Spleen (tissue), 7 donors: ENCODE results near the gene KRTAP10-2.
"Not testable (repeated sequence)": the region's sequence is repeated elsewhere in the genome, so short reads cannot be mapped to it uniquely, and the experiment has no call there.

Experiments used
- POLR2AphosphoS5 ChIP-seq, 3 donors: sonication (generic); formaldehyde crosslinking; IDR thresholded peaks; one replicate each; pipeline ENCODE4 v1.5.1; 2017; ENCODE audit warnings: antibody characterized with exemption in 3 of 3
- TF ChIP-seq, protein P1 (sequence below), 11 experiments: fragments of 200-600 bp in 7 of 11; fragments of 450-650 bp in 4 of 11; sonication (generic) in 4 of 11; IDR thresholded peaks in 8 of 11; conservative IDR thresholded peaks in 3 of 11; 1 replicate in 7 of 11; 2 replicates in 4 of 11; pipeline versions ENCODE4 v1.4.0 to v1.8.0; 2016 to 2021; ENCODE audit warnings: antibody characterized with exemption in 11 of 11, inconsistent platforms in 4 of 11, mild to moderate bottlenecking in 1 of 11
- donor health status: DM: no; HTN: no; CAD: no; lungs with moderate emphysema.
- donor health status: DM: no; HTN: no; CAD: no.
- donor health status: DM: no; HTN: no; CAD: no.

DNA sequence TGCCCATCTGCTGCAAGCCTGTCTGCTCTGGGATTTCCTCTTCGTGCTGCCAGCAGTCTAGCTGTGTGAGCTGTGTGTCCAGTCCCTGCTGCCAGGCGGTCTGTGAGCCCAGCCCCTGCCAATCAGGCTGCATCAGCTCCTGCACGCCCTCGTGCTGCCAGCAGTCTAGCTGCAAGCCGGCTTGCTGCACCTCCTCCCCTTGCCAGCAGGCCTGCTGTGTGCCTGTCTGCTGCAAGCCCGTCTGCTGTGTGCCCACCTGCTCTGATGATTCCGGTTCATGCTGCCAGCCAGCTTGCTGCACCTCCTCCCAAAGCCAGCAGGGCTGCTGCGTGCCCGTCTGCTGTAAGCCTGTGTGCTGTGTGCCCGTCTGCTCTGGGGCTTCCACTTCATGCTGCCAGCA, 49.8 kb upstream of the KRTAP10-2 start:
- not testable (repeated sequence) for TF ChIP-seq POLR2AphosphoS5 (IDR thresholded peaks at IDR 0.05)
- TF ChIP-seq, protein P1, sequence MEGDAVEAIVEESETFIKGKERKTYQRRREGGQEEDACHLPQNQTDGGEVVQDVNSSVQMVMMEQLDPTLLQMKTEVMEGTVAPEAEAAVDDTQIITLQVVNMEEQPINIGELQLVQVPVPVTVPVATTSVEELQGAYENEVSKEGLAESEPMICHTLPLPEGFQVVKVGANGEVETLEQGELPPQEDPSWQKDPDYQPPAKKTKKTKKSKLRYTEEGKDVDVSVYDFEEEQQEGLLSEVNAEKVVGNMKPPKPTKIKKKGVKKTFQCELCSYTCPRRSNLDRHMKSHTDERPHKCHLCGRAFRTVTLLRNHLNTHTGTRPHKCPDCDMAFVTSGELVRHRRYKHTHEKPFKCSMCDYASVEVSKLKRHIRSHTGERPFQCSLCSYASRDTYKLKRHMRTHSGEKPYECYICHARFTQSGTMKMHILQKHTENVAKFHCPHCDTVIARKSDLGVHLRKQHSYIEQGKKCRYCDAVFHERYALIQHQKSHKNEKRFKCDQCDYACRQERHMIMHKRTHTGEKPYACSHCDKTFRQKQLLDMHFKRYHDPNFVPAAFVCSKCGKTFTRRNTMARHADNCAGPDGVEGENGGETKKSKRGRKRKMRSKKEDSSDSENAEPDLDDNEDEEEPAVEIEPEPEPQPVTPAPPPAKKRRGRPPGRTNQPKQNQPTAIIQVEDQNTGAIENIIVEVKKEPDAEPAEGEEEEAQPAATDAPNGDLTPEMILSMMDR (IDR thresholded peaks at IDR 0.05 in 8 of 11, conservative IDR thresholded peaks at IDR 0.05 in 3 of 11): not testable (repeated sequence)
